GM18517 (cell line): ENCODE measurements around the gene NUMB.

ENCODE experiments used
- ATAC-seq: cut with Tn5 transposase; IDR thresholded peaks from one replicate; pipeline ENCODE4 v1.9.1; 2021; ENCODE audit warnings: mild to moderate bottlenecking, moderate library complexity; ENCODE audit not compliant: unreplicated experiment

Gene NUMB

DNA sequence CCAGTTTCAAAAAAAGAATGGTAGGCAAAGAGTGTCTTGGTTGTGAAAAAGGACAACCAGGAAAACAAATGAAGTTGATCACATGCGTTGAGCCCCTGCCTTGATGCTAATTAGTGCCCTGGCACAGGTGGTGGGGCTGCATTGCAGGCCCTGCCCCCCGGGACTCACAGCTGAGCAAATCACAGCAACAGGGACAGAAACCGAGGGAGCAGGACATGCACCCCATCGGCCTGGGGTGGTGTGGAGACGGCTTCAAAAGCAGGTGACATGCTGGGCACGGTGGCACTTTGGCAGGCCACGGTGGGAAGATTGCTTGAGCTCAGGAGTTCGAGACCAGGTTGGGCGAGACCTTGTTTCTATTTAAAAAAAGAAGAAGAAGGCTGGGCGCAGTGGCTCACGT lies 222.2 kb downstream of the NUMB start:
- ATAC-seq = no peak

DNA sequence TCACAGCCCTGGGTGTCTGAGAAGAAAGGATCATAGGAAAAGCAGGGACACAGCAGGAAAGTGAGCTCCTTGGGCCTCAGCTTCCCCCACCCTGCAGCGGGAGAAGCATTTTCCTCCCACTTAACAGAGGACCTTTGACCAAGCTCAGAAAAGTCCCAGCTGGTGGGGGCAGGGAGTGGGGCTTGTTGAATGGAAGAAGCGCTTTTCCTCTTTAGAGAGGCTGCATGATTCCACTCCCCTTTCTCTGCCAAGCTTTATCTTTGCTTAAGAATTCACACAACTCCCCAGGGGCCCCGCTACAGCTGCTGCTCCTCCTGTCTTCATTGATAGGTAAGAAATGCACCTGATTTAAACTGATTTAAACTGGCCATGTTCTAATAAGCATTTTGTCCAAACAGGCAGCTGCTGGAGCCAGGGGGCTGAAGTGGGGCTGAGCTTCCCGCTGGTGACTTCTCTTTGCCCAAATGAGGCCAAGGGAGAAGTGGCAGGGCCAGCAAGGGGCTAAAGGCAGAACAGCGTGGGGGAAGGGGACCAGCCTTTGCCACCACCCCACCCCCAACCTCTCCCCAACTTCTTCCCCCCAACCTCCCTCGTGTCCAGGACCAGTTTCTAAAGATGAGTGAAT lies 222.7 kb downstream of the NUMB start:
- no peak for ATAC-seq

DNA sequence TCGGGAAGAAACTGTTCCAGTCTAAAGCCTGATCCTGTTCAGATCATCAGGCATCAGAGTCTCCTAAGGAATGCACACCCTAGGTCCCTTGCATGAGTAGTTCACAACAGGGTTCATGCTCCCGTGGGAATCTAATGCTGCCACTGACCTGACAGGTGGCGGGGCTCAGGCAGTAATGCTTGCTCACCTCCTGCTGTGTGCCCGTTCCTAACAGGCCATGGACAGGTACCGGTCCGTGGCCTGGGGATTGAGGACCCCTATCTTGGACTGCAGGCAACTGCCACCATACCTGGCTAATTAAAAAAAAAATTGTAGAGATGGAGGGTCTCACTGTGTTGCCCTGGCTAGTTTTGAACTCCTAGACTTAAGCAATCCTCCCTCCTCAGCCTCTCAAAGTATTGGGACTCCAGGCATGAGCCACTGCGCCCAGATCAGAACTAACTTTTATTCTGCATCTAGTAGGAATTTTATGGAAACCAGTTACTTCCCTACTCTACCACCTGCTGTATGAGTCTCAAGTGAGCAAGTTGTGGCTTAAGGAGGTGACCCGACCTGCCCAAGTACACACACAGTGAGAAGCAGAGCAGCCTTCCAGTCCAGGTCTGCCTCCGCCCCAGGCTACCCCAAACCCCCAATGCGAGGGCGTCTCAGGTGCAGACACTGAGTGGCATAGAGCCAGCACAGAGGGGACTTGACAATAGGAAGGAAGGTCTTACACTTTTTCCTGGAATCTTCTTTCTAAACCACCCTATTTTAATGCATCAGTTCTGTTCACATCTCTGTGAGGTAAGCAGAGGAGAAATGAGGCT lies 223.6 kb downstream of the NUMB start:
- no peak for ATAC-seq

DNA sequence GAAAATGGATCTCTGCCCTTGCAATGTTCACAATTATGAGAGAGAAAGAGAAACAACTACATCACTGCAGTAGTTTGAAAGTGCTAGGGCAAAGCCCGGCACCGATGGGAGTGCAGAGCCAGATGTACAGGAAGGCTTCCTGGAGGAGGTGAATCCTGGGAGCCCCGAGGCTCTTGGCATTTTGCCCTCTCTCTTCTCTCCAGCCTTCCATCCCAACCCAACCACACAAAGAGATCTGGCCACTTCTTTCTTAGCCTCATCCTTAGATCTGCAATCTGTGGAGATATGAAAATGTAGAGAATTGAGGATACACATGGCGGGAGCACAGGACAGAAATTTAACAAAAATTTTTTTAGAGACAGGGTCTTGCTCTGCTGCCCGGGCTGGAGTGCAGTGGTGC lies 224.3 kb downstream of the NUMB start:
- ATAC-seq = no peak

DNA sequence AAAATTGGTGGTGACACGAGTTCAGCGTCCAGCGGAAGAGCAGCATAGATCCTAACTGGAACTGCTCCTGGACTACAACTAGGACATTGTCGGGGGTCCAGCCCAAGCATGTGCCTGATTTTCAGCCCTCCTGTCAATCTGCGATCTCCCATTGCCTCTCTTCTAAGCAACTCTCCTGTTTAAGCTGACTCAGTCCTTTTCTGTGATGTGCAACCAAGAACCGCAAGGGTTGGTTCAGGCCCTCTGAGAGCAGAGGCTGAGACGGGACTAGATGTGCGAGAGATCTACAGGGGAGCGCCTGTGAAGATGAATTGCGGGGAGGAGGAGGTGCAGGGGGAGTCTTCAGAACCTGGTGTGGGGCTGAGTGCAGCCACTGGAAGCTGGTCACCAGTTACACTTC lies 224.8 kb downstream of the NUMB start:
- ATAC-seq = no peak

DNA sequence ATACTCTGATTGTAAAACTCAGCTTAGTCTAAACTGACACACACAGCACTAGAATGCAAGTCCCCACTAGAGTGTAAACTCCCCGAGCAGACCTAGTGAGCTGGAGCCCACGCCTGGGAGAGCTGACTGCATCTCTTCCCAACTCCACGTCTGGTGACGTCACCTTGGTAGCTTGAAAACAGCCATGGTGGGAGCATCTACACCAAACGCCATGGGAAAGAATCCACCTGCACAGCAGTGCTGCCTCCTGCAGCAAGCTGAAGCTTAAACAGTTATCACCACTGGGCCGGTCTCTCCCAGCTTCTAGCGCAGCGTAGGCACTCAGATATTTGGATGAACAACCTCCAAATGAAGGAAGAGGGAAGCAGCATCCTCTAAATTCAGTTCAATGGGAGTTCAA lies 225.4 kb downstream of the NUMB start:
- ATAC-seq = no peak

DNA sequence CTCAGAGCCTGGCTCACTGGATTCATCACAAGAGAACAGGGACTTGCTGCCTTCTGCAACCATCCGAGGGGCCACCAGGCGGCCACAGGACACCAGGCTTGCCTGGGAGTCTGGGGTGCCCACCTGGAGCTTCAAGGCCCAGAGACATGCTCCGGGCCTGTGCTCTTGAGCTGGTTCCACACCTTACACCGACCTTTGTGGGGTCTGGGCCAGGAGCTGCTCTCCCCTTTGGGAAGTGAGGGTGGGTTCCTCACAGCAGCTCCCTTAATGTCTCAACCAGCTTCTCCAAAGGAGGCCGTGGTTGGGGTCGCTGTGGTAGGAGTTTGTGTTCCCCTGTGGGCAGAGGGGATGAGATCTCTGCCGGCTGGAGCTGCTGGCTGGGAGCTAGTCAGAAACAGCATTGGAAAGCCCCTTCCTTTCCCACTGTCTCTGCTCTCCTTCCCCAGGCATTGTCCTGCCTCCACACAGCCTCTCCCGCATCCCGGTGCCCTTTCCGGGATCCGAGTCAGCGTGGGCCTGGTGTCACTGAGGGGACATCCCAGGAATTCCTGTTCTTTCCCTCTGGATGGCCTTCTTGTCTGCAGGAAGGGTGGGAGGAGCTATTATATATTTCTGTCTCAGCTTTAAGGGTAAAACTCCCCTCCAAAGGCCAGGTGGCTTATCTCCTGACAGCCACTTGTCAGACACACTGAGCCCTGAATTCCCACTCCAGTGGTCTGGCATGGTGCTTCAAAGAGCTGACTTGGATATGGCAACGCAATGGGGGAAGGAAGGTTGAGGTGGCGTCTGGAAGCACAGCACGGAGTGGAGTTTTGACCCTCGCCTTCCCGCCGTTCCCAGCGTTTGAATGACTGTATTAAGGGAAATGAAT lies 226.1 kb downstream of the NUMB start:
- ATAC-seq = no peak

DNA sequence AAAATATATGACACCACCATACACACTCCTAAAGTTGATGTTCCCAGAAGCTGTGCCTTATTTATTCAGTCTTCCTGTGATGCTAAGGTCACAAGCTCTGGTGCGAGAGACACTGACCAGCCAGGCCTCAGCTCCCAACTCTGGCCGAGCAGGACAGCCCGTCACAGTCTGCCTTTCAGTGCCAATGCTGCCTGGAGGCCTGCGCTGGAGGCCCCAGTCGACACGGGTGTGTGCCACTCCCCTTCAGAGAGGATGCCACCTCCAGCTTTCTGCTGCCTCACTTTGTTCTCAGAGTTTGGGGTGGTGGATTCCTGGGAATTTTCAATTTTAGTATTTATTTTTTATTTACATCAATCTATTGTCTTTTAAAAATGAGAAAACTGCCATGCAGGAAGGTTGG lies 228.3 kb downstream of the NUMB start:
- no peak for ATAC-seq

DNA sequence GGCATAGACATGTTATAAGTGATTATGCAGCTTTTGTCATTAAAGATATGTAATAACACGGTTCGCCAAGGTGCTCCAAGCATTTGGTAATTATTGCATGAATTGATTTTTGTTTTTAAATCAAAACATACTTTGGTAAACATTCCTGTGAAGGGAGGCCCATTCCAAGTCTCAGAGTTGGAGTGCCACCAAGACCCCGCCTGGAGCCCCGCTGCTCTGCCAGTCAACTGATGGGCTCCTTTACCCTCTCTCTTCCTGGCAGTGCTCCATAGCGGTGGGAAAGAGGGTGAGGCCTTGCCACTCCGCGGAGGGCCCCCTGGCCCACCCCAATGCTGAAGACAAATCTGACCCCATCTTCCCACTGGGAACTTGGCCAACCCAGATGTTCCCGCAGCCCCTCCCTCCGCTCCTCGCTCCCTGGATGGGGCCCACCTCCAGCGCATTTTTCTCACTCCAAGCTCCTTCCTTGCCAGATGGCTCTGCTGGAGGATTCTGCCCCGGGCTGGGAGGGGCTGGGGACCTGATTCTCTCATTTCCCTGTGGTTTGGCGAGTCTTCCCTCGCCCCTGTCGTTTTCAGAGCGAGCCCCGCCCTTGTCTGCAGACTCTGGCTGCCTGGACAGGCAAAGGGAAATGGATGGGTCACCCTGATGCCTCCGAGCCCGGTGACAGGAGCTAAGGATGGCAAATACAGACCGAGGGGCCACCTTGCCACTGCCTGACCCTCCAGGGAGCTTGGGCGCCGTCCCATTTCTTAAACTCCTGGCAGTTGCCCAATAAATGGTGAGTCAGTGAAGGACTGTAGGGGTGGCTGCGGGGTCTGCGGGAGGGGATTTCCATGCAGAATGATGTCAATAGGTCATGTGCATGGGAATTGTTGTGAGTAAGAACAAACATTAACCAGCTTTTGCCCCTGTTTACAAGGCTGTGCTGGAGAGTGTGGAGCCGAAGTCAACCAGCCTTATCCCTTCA lies 230.2 kb downstream of the NUMB start:
- ATAC-seq = no peak

DNA sequence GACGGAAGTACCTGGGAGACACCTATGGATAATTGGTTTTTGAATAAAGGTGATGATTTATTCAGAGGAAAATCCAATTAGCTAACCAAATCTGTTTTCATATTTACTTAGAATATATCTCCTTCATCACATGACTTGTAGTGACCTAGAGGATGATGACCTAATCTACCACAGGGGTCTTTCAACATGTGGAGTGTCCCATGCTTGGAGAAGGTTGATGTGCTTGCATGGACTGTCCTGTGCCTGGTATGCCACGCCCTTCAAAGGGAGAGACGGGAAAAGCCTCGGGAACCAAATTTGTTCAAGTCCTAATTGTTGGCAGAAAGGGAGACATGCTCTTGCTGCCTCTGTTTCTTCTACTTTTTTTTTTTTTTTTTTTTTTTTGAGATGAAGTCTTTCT lies 232.8 kb downstream of the NUMB start:
- ATAC-seq = no peak
